Measurements from ENCODE around the gene ABCC9.

DNA sequence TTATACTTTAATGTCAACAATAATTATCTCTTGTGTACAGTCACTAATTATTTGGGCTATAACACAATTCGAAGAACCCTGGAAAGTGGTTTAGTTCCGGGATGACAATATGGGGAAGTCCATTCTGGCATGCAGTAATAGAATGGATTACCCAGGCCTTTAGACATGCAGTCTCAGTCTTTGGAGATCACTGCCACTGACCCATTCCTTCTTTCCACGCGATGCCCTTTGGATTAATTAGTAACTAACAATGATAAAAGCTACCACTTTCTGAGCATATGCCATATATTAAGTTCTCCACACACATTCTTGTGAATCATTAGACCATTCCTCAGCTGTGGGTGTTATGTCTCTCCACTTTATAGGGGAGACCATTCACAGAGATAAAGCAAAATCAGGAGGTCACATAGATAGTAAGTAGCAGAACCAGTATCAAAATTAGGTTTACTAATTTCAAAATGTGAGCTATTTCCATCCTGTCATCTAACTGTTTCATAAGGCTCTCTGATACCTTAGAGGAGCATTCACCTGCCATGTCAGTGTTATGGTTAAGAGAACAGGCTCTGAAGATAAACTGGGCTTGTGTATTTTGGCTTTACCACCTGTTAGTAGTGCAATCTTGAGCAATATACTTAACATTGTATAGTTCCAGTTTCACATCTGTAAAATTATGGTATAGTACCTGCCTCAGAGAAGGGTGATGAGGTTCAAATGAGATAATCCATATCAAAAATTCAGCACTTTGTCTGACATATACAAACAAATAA lies 139.5 kb downstream of the ABCC9 start:
- TF ChIP-seq, protein P1, sequence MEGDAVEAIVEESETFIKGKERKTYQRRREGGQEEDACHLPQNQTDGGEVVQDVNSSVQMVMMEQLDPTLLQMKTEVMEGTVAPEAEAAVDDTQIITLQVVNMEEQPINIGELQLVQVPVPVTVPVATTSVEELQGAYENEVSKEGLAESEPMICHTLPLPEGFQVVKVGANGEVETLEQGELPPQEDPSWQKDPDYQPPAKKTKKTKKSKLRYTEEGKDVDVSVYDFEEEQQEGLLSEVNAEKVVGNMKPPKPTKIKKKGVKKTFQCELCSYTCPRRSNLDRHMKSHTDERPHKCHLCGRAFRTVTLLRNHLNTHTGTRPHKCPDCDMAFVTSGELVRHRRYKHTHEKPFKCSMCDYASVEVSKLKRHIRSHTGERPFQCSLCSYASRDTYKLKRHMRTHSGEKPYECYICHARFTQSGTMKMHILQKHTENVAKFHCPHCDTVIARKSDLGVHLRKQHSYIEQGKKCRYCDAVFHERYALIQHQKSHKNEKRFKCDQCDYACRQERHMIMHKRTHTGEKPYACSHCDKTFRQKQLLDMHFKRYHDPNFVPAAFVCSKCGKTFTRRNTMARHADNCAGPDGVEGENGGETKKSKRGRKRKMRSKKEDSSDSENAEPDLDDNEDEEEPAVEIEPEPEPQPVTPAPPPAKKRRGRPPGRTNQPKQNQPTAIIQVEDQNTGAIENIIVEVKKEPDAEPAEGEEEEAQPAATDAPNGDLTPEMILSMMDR (IDR thresholded peaks at IDR 0.05; ENCODE audit: low read depth, low read length) = no peak
- TF ChIP-seq POLR2A (IDR thresholded peaks at IDR 0.05; ENCODE audit: extremely low read depth, insufficient read length) = no peak
- TF ChIP-seq, protein P2, sequence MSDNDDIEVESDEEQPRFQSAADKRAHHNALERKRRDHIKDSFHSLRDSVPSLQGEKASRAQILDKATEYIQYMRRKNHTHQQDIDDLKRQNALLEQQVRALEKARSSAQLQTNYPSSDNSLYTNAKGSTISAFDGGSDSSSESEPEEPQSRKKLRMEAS (IDR thresholded peaks at IDR 0.05; ENCODE audit: low read depth, low read length) = no peak

Measured in NB4 (cell line).